A549 (cell line): ENCODE measurements around the gene PRRC2B. TPM values are rescaled to one million over a fixed set of nuclear protein-coding genes. Genes with fewer than 3 reads are reported as not detected.
A peak's percentile ranks its signal among the peaks of the same experiment; 100 is the strongest.
"Not testable (repeated sequence)": the region's sequence is repeated elsewhere in the genome, so short reads cannot be mapped to it uniquely, and the experiment has no call there.

Source experiments
- ATAC-seq, 2 experiments: fragments of 200-7000 bp in 1 of 2; fragments of >200 bp in 1 of 2; cut with Nextera tagmentation in 1 of 2; cut with Tn5 transposase in 1 of 2; 3 replicates each; pipeline versions ENCODE4 v1.8.0 to v1.9.1; 2018 to 2020; ENCODE audit warnings: mild to moderate bottlenecking in 1 of 2, moderate library complexity in 1 of 2
- CTCF ChIA-PET: fragments of 300-600 bp; sonication (Branson Sonifier 250); formaldehyde crosslinking; extraction: SDS; loops from one replicate; lab custom pipeline; 2021; ENCODE audit warnings: antibody characterized with exemption, inconsistent platforms; lab: Yijun Ruan, JAX
- POLR2A ChIA-PET: fragments of 350-600 bp; formaldehyde crosslinking; extraction: SDS; loops from one replicate; lab custom pipeline; 2021; ENCODE audit warnings: antibody characterized with exemption, inconsistent platforms; lab: Yijun Ruan, JAX
- DNase-seq, 2 experiments: peaks; one replicate each; pipeline versions ENCODE4 v3.0.0 to v3.0.0-alpha.2; 2011 to 2016; ENCODE audit warnings: low read depth in 1 of 2, low spot score in 1 of 2
- FAIRE-seq: peaks from 2 replicates; lab custom pipeline; 2011; peaks lifted over from hg19 to GRCh38; lab: Jason Lieb, UNC
- H3K27ac ChIP-seq, 2 experiments: fragments of >200 bp; sonication (Bioruptor Twin); formaldehyde crosslinking; 3 replicates each; pipeline ENCODE4 v1.5.1; 2016 to 2017
- H3K4me1 ChIP-seq: fragments of >200 bp; sonication (Bioruptor Twin); formaldehyde crosslinking; 3 replicates; pipeline ENCODE4 v1.6.1; 2016
- H3K4me2 ChIP-seq: fragments of >200 bp; sonication (Bioruptor Twin); formaldehyde crosslinking; 3 replicates; pipeline ENCODE4 v1.6.1; 2016
- H3K4me3 ChIP-seq: fragments of >200 bp; sonication (Bioruptor Twin); formaldehyde crosslinking; 3 replicates; pipeline ENCODE4 v1.5.1; 2016
- H3K9me3 ChIP-seq: fragments of >200 bp; sonication (Bioruptor Twin); formaldehyde crosslinking; 3 replicates; pipeline ENCODE4 v1.6.1; 2016
- CEBPB ChIP-seq, 2 experiments: fragments of >200 bp in 1 of 2; sonication (Bioruptor Twin) in 1 of 2; formaldehyde crosslinking in 1 of 2; IDR thresholded peaks; 2 replicates each; pipeline ENCODE4 v1.6.1; 2012 to 2016
- FOSB ChIP-seq: fragments of 250-450 bp; sonication (Bioruptor Pico); IDR thresholded peaks from 2 replicates; pipeline ENCODE4 v1.5.0; 2020; ENCODE audit warnings: mild to moderate bottlenecking, moderate library complexity
- FOXS1 ChIP-seq: fragments of 250-450 bp; sonication (Bioruptor Pico); IDR thresholded peaks from 2 replicates; pipeline ENCODE4 v1.5.0; 2020; ENCODE audit warnings: mild to moderate bottlenecking, moderate library complexity
- GATA3 ChIP-seq: IDR thresholded peaks from 2 replicates; pipeline ENCODE4 v1.6.1; 2012; ENCODE audit warnings: borderline replicate concordance
- HDAC2 ChIP-seq: fragments of 200-600 bp; sonication (generic); IDR thresholded peaks from 2 replicates; pipeline ENCODE4 v1.6.1; 2016
- KDM1A ChIP-seq: fragments of 200-600 bp; sonication (generic); IDR thresholded peaks from 2 replicates; pipeline ENCODE4 v1.6.1; 2016; ENCODE audit warnings: low read depth, mild to moderate bottlenecking
- MAFK ChIP-seq: fragments of 450-650 bp; IDR thresholded peaks from 2 replicates; pipeline ENCODE4 v1.6.1; 2014; ENCODE audit not compliant: partially characterized antibody
- MYC ChIP-seq: IDR thresholded peaks from 2 replicates; pipeline ENCODE4 v1.6.1; 2012; ENCODE audit warnings: mild to moderate bottlenecking, inconsistent platforms, low read length, improper control_type of control experiment, borderline replicate concordance
- NPAS2 ChIP-seq: fragments of 250-450 bp; sonication (Bioruptor Pico); IDR thresholded peaks from 2 replicates; pipeline ENCODE4 v1.8.0; 2022; ENCODE audit warnings: mild to moderate bottlenecking, moderate library complexity, borderline replicate concordance
- NR3C1 ChIP-seq: fragments of >200 bp; sonication (Bioruptor Twin); formaldehyde crosslinking; IDR thresholded peaks from 3 replicates; pipeline ENCODE4 v1.6.1; 2017
- PHF8 ChIP-seq: fragments of 200-600 bp; sonication (generic); IDR thresholded peaks from 2 replicates; pipeline ENCODE4 v1.6.1; 2016; ENCODE audit warnings: low read depth, mild to moderate bottlenecking, antibody characterized with exemption, moderate library complexity, borderline replicate concordance
- ZNF302 ChIP-seq: fragments of 250-450 bp; sonication (Bioruptor Pico); IDR thresholded peaks from 2 replicates; pipeline ENCODE4 v1.9.0; 2021; ENCODE audit warnings: inconsistent platforms, mild to moderate bottlenecking, moderate library complexity
- WGBS: methylation state at CpG from one replicate; pipeline ENCODE4 v1.1.6; 2017; ENCODE audit errors: missing lambda C conversion rate; 5-methylcytosine and 5-hydroxymethylcytosine counted together
- polyA plus RNA-seq, 4 experiments: library from polyadenylated mRNA; depleted of rRNA in 3 of 4; stranded (reverse); fragments of >200 nt; fragmentation: RNase III in 1 of 4; extraction: RNeasy Plus Mini Kit Qiagen cat#74134 plus additional on column Dnase treatment in 1 of 4; gene quantifications; 2 replicates in 3 of 4; 3 replicates in 1 of 4; pipeline ENCODE4 v1.2.3, GENCODE V29; 2011 to 2017
- TF ChIP-seq, protein P1 (sequence below): IDR thresholded peaks from 2 replicates; pipeline ENCODE4 v1.6.1; 2012
- TF ChIP-seq, protein P2 (sequence below): fragments of 200-600 bp; sonication (generic); IDR thresholded peaks from 2 replicates; pipeline ENCODE4 v1.6.1; 2016; ENCODE audit warnings: antibody characterized with exemption, mild to moderate bottlenecking, moderate library complexity
- TF ChIP-seq, protein P3 (sequence below): fragments of >200 bp; sonication (Bioruptor Twin); formaldehyde crosslinking; IDR thresholded peaks from 3 replicates; pipeline ENCODE4 v1.5.1; 2016

The PRRC2B gene
- polyA plus RNA-seq, 2 of the 4 experiments (the other 2 are of a cell fraction): 35.6 to 47.3 TPM

DNA sequence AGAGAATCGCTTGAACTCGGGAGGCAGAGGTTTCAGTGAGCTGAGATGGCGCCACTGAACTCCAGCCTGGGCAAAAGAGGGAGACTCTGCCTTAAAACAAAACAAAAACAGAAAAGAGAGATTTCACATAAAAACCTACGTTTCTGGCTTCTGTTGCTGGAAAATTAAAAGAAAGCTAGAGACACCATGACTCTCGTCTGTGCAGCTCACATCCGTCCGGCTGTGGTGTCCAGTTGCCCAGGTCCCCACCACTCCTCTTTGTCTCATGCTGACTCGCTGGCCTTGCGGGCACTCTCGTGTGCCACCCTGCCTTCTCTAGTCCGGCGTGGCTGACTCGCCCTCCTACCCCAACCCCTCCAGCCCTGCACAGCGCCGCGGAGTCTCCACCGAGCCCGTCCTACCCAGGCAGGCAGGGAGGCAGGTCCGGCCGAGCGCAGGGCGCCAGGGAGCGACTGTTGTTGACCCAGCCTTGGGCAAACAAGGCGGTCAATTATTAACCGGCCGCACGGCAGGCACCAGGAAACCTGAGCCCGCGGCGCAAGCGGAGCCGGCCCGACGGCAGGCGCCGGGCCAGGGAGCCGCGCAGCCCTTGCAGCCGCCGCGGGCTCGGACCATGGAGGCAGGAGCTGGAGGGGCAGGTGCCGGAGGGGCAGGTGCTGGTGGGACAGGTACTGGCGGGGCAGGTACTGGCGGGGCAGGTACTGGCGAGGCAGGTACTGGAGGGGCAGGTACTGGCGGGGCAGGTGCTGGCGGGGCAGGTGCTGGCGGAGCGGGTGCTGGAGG lies 151.3 kb downstream of the PRRC2B start, which contains the start of gene PRRT1B (continued):
- no peak for TF ChIP-seq FOXS1 (CRISPR knock-in tag)

DNA sequence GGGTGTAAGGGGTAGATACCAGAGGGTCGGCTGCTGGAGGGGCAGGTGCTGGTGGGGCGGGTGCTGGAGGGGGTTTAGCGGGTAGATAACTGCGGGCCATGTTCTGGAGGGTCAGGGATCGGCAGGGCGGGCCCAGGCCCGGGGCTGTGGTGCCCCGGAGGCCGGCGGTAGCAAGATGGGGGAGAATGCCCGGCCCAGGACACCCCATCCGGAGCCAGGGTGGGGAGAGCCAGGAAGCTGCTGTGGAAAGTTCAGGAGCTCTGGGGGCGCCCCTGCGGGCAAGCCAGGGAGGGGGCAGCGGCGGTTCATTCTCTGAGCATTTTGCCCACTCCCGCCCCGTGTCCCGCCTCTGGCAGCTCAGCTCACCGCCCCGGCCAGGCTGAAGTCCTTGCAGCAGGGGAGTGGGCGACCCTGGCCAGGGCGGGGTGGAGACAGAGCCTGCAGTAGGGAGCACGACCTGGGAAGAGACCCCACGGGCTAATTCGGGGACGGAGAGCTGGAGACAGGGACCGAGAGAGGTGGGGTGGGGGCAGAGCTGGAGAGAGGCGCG lies 152.0 kb downstream of the PRRC2B start:
- no peak for TF ChIP-seq MAFK
- TF ChIP-seq, protein P1, sequence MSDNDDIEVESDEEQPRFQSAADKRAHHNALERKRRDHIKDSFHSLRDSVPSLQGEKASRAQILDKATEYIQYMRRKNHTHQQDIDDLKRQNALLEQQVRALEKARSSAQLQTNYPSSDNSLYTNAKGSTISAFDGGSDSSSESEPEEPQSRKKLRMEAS: no peak
- no peak for TF ChIP-seq MYC
- no peak for TF ChIP-seq KDM1A
- TF ChIP-seq CEBPB (IDR thresholded peaks at IDR 0.05): no peak
- no peak for TF ChIP-seq NPAS2 (CRISPR knock-in tag)
- TF ChIP-seq HDAC2: no peak
- TF ChIP-seq PHF8: no peak
- TF ChIP-seq, protein P2, sequence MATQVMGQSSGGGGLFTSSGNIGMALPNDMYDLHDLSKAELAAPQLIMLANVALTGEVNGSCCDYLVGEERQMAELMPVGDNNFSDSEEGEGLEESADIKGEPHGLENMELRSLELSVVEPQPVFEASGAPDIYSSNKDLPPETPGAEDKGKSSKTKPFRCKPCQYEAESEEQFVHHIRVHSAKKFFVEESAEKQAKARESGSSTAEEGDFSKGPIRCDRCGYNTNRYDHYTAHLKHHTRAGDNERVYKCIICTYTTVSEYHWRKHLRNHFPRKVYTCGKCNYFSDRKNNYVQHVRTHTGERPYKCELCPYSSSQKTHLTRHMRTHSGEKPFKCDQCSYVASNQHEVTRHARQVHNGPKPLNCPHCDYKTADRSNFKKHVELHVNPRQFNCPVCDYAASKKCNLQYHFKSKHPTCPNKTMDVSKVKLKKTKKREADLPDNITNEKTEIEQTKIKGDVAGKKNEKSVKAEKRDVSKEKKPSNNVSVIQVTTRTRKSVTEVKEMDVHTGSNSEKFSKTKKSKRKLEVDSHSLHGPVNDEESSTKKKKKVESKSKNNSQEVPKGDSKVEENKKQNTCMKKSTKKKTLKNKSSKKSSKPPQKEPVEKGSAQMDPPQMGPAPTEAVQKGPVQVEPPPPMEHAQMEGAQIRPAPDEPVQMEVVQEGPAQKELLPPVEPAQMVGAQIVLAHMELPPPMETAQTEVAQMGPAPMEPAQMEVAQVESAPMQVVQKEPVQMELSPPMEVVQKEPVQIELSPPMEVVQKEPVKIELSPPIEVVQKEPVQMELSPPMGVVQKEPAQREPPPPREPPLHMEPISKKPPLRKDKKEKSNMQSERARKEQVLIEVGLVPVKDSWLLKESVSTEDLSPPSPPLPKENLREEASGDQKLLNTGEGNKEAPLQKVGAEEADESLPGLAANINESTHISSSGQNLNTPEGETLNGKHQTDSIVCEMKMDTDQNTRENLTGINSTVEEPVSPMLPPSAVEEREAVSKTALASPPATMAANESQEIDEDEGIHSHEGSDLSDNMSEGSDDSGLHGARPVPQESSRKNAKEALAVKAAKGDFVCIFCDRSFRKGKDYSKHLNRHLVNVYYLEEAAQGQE: no peak
- no peak for TF ChIP-seq NR3C1
- TF ChIP-seq ZNF302 (CRISPR knock-in tag): no peak
- no peak for TF ChIP-seq FOSB
- TF ChIP-seq, all 56 proteins: peak for 0
- POLR2A ChIA-PET: interaction anchor here (0.7 kb wide), 1 partner anchor 14 kb away, joined by 3 read pairs; the partner anchor contains the start of gene UCK1
- H3K4me1 ChIP-seq: peaks cover 9% of the 10 kb centered on the region; the same call in 1 of the 3 replicates
- peak in 1 of 2 experiments; percentile 46 for DNase-seq
- WGBS: 2% methylated on average over 20 of the region's 30 CpGs
- H3K27ac ChIP-seq: peak overlapping the region; percentile 55 to 88
- H3K4me3 ChIP-seq: peak overlapping the region; percentile 48
- peaks cover 33% of the 10 kb centered on the region for H3K9me3 ChIP-seq
- ATAC-seq: peak; percentile 73
- no peak for FAIRE-seq
- CTCF ChIA-PET: interaction anchor here (1.1 to 1.9 kb wide), 6 partner anchors 13 to 196 kb away, joined by 3 to 7 read pairs (median 4); no protein-coding TSS in a partner anchor
- H3K4me2 ChIP-seq: peak overlapping the region; percentile 77

DNA sequence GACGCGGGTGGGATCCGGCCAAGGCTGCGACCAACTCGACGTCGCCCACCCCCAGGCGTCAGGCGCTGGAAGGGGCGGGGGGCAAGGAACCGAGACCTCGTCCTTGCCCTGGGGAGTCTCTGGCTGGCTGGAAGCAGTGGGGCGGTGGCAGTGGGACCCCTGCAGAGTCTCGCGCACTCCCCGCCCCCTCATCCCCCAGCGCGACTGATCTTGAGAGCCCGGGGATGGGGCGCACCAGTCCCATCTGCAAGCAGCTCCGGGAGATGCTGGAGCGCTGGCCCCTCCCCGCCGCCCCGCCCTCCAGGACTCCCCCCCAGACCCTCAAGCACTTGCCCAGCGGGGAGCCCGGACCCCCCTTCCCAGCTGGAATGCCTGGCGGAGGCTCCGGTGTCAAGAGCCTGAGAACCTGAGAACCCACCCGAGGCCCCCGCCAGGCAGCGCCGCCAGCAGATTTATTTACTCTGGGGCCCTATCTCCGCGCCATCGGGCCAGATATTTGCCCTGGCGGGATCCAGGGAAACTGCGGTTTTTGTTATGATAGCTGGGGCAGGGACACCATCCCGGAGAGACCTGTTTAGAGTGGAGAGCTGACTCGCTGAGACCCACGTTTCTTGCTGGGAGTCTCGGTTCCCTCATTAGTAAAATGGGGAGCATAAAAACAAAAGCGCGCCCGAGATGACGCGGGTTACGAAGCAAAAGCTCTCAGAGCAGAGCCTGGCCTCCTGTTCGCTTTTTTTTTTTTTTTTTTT lies 152.6 kb downstream of the PRRC2B start:
- FAIRE-seq: no peak
- H3K9me3 ChIP-seq: peaks cover 28% of the 10 kb centered on the region
- peaks cover 9% of the 10 kb centered on the region; the same call in 1 of the 3 replicates for H3K4me1 ChIP-seq
- H3K4me2 ChIP-seq: peak overlapping the region; percentile 77
- CTCF ChIA-PET: interaction anchor here (1.1 to 1.9 kb wide), 7 partner anchors 8 to 197 kb away, joined by 3 to 7 read pairs (median 4); no protein-coding TSS in a partner anchor
- H3K27ac ChIP-seq: peak overlapping the region; percentile 55 to 88; a peak in 5 of 6 replicates
- POLR2A ChIA-PET: interaction anchor here (0.7 kb wide), 1 partner anchor 15 kb away, joined by 3 read pairs; the partner anchor contains the start of gene UCK1
- TF ChIP-seq GATA3 (peak; percentile 84), KDM1A (no peak)
- TF ChIP-seq, protein P3, sequence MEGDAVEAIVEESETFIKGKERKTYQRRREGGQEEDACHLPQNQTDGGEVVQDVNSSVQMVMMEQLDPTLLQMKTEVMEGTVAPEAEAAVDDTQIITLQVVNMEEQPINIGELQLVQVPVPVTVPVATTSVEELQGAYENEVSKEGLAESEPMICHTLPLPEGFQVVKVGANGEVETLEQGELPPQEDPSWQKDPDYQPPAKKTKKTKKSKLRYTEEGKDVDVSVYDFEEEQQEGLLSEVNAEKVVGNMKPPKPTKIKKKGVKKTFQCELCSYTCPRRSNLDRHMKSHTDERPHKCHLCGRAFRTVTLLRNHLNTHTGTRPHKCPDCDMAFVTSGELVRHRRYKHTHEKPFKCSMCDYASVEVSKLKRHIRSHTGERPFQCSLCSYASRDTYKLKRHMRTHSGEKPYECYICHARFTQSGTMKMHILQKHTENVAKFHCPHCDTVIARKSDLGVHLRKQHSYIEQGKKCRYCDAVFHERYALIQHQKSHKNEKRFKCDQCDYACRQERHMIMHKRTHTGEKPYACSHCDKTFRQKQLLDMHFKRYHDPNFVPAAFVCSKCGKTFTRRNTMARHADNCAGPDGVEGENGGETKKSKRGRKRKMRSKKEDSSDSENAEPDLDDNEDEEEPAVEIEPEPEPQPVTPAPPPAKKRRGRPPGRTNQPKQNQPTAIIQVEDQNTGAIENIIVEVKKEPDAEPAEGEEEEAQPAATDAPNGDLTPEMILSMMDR: no peak
- TF ChIP-seq, all 56 proteins: peak for 1
- WGBS: 17% methylated on average over 34 of the region's 49 CpGs
- peak in 1 of 2 experiments; percentile 92 for DNase-seq
- ATAC-seq: peak; percentile 68 to 76
- peak overlapping the region; percentile 48 for H3K4me3 ChIP-seq

DNA sequence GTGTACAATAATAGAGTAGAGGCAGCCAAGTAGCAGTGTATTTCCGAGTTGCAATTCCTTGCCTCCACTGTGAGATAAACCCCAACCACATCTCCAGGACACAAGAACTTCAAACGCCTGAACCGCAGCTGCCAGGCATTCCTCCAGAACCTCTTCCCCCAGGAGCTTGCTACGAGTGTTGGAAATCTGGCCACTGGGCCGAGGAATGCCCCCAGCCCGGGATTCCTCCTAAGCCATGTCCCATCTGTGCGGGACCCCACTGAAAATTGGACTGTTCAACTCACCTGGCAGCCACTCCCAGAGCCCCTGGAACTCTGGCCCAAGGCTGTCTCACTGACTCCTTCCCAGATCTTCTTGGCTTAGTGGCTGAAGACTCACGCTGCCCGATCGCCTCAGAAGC lies 155.3 kb downstream of the PRRC2B start:
- H3K27ac ChIP-seq, DNase-seq, H3K9me3 ChIP-seq, FAIRE-seq, CTCF ChIA-PET, POLR2A ChIA-PET, ATAC-seq, H3K4me1 ChIP-seq, H3K4me2 ChIP-seq, H3K4me3 ChIP-seq: not testable (repeated sequence)
- WGBS: 85% methylated on average over 10 of the region's 10 CpGs
